ENCODE data around the gene CNBD2.

DNA sequence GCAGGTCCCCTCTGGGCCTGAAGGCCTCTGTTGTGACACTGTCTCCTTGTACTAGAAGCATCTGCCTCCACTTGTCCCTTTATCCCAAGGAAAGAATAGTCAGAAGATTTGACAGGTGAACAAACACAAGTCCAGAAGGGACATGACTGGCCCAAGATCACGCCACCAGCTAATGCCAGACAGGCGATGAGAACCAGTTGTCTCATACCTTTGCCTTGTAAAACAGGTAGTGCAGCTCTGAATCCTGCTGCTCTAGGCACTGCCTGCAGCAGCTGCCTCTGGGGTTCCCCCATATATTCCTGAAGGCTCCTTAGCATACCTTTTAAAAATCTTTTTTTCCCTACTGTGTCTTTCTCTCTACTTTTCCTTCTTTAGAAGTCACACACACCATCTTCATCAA lies 39.1 kb upstream of the CNBD2 start:
- TF ChIP-seq, protein P1, sequence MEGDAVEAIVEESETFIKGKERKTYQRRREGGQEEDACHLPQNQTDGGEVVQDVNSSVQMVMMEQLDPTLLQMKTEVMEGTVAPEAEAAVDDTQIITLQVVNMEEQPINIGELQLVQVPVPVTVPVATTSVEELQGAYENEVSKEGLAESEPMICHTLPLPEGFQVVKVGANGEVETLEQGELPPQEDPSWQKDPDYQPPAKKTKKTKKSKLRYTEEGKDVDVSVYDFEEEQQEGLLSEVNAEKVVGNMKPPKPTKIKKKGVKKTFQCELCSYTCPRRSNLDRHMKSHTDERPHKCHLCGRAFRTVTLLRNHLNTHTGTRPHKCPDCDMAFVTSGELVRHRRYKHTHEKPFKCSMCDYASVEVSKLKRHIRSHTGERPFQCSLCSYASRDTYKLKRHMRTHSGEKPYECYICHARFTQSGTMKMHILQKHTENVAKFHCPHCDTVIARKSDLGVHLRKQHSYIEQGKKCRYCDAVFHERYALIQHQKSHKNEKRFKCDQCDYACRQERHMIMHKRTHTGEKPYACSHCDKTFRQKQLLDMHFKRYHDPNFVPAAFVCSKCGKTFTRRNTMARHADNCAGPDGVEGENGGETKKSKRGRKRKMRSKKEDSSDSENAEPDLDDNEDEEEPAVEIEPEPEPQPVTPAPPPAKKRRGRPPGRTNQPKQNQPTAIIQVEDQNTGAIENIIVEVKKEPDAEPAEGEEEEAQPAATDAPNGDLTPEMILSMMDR (IDR thresholded peaks at IDR 0.05): no peak
- no peak for TF ChIP-seq POLR2A (IDR thresholded peaks at IDR 0.05)
